Prostate gland (tissue), 2 donors: ENCODE data around the gene ARMC8.

Source experiments
- CTCF ChIP-seq, 4 experiments: fragments of 200-600 bp in 2 of 4; fragments of 450-650 bp in 2 of 4; sonication (generic) in 2 of 4; IDR thresholded peaks; 1 replicate in 3 of 4; 2 replicates in 1 of 4; pipeline ENCODE4 v1.5.1; 2016 to 2019; ENCODE audit warnings: antibody characterized with exemption in 4 of 4, mild to moderate bottlenecking in 2 of 4, moderate library complexity in 2 of 4
- POLR2A ChIP-seq: fragments of 450-650 bp; IDR thresholded peaks from one replicate; pipeline ENCODE4 v1.6.1; 2016; ENCODE audit warnings: antibody characterized with exemption, mild to moderate bottlenecking

GRCh38 chr3:138241061-138241460 is 54.0 kb downstream of the ARMC8 start:
- TF ChIP-seq CTCF (IDR thresholded peaks at IDR 0.05) (no peak), POLR2A (no peak)
